ENCODE results near the gene PRSS56.

The PRSS56 gene

DNA sequence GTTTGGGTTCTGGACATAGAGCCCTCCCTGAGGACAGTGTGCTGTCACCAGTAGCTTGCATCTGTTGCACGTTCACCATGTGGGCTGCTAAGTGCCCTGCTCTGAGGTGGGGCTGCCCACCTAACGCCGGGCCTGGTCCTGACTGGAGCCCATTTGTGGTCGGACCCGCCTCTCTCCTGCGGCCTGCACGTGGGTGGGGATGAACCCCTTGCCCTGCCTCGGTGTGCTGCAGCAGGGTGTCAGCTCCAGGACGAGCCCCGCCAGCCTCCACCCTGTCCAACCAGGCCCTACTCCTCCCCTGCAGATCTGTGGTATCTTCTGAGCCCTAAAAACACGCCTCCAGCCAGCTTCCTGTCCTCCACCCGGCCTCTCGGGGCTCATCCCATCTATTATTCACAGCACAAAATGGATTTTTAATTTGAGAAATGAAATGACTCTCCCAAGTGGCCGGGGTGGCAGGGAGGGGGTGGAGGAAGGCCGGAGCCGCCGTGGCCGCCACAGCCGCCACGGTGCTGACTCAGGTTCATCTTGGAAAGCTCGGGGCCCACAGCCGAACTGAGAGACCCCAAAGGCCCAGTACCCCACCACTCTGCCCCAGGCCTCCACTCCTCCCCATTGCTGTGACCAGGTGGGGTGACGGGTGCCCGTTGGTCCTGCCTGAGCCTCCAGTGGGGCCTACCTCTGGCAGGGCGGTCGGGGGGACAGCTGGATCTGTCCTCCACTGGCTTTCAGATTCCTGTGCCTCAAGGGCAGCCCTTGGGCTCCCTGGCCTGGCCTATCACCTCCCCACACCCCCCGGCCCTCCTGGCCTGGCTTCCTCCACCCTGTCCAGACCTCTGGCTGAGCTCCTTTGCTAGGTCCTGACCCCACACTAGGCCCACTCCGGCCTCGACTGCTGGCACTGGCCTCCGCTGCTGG lies 29.7 kb upstream of the PRSS56 start:
- ChIA-PET CTCF (interaction anchor here (1.2 to 1.5 kb wide), 2 partner anchors 15 to 30 kb away, joined by 3 read pairs; partner anchors contain the start of gene PRSS56), POLR2A (no interaction called here)
- no peak for TF ChIP-seq CTCF (IDR thresholded peaks at IDR 0.05; ENCODE audit: control extremely low read depth, extremely low read depth, low read depth, missing control alignments)
- no peak for DNase-seq (ENCODE audit: extremely low spot score)

DNA sequence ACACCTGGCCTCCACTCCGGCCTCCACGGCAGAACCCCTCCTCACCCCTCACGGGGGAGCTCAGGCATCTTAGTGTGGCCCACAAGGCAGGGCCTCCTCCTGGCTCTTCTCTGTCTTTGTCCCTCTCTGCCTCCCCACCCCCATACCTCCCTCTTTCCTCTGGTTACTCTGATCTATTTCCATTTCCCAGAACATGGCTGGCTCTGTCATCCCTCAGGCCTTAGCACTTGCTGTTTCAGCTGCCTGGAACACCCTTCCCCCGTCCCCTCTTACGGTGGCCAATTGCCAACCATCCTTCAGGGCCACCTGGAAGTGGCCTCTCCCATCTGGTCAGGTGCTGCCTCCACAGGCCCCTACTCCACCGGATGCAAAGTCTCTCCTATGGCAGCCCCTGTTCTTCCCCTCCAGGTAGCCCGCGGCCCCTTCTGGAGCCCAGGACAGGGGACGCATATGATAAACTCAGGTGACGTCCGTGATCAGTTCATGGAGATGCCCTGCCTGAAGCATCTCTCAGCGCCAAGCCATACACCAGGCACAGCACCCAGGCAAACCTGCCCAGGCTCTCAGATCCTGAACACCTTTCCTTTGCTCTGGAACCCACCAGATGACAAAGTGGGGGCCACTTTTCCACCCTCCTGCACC lies 28.9 kb upstream of the PRSS56 start:
- ChIA-PET POLR2A (no interaction called here), CTCF (interaction anchor here (1.5 kb wide), 1 partner anchor 16 kb away, joined by 3 read pairs; no protein-coding TSS in a partner anchor)
- TF ChIP-seq CTCF (IDR thresholded peaks at IDR 0.05; ENCODE audit: control extremely low read depth, extremely low read depth, low read depth, missing control alignments): no peak
- DNase-seq (ENCODE audit: extremely low spot score): no peak

GRCh38 chr2:232492236-232492848 lies 27.8 kb upstream of the PRSS56 start:
- ChIA-PET POLR2A (no interaction called here), CTCF (no interaction called here)
- TF ChIP-seq CTCF (IDR thresholded peaks at IDR 0.05; ENCODE audit: control extremely low read depth, extremely low read depth, low read depth, missing control alignments): no peak
- no peak for DNase-seq (ENCODE audit: extremely low spot score)

- ChIA-PET POLR2A (no interaction called here), CTCF (interaction anchor here (1.2 kb wide), 1 partner anchor 11 kb away, joined by 3 read pairs; no protein-coding TSS in a partner anchor)
- TF ChIP-seq CTCF (IDR thresholded peaks at IDR 0.05; ENCODE audit: control extremely low read depth, extremely low read depth, low read depth, missing control alignments): no peak
- no peak for DNase-seq (ENCODE audit: extremely low spot score)
These were observed 27.1 kb upstream of the PRSS56 start for GRCh38 chr2:232492963-232493700.

DNA sequence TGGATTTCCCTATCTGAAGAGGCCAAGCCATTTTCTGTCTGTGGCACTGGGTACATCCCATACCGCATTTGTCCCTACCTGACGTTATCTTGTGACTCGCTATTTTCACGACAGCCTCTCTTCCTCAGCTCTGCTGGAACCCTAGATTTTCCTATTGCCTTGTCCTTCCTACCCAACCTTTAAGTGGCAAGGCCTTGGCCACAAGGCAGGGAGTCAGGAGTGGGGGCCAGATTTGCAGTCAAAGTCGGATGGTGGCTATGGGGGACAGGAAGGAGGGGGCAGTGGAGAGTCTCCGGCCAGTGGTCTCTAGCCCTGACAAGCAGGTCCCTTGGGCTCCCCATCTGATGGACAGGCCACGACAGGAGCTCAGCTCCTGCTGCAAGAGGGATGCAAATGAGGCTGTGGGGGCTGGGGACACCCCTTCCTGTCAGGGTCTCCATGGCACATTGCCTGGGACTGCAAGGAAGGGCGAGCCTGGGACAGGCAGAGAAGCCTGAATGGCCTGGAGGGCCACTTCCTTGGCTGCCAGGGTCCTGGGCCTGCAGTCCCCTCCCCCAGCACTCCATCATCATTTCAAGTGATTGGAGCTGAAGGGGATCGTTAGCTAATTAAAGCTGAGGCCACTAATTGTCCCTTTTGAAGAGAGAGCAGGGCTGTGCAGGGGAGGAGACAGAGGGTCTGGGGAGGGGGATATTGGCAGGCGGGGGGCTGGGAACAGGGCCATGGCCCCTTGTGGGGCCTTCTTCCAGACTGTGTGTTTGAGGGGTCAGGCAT lies 26.3 kb upstream of the PRSS56 start:
- POLR2A ChIA-PET: no interaction called here
- no peak for TF ChIP-seq CTCF (IDR thresholded peaks at IDR 0.05; ENCODE audit: control extremely low read depth, extremely low read depth, low read depth, missing control alignments)
- DNase-seq (ENCODE audit: extremely low spot score): no peak
- CTCF ChIA-PET: interaction anchor here (1.2 kb wide), 1 partner anchor 11 kb away, joined by 3 read pairs; no protein-coding TSS in a partner anchor

Data from GM10248 (cell line).